Brain microvascular endothelial cell (primary cell): ENCODE measurements around the gene PLCB1.

Source experiments
- DNase-seq: peaks from one replicate; pipeline ENCODE4 v3.0.0-alpha.2; 2020
- H3K27ac ChIP-seq: fragments of 250-450 bp; sonication (Bioruptor Pico); 2 replicates; pipeline ENCODE4 v1.5.1; 2020; ENCODE audit warnings: mild to moderate bottlenecking, moderate library complexity
- H3K27me3 ChIP-seq: fragments of 250-450 bp; sonication (Bioruptor Pico); replicated peaks from 2 replicates; pipeline ENCODE4 v1.5.1; 2020; ENCODE audit warnings: mild to moderate bottlenecking
- H3K36me3 ChIP-seq: fragments of 250-450 bp; sonication (Bioruptor Pico); replicated peaks from 2 replicates; pipeline ENCODE4 v1.5.1; 2020; ENCODE audit warnings: mild to moderate bottlenecking
- H3K4me3 ChIP-seq: 2 replicates; pipeline ENCODE4 v1.5.1; 2011; ENCODE audit warnings: low read depth, mild to moderate bottlenecking, control low read depth, low read length, moderate library complexity
- CTCF ChIP-seq: IDR thresholded peaks from 2 replicates; pipeline ENCODE4 v1.5.1; 2011; ENCODE audit warnings: low read depth, mild to moderate bottlenecking, moderate library complexity, low read length, control low read depth, inconsistent platforms; ENCODE audit errors: missing control alignments
- in situ Hi-C: cut with HindIII; loops from 2 replicates; pipeline ENCODE4 v1.10.0; 2017; ENCODE audit warnings: low sequenced_read_pairs, low pct_ligation_motif_present

PLCB1 gene

GRCh38 chr20:8144282-8145245 lies 12.5 kb downstream of the PLCB1 start:
- in situ Hi-C loops: loop anchor here (25.0 kb wide), 1 partner anchor 568 kb away; no protein-coding TSS in a partner anchor
- Histone ChIP-seq H3K27me3 (no peaks in the 10 kb centered on the region), H3K36me3 (no peaks in the 10 kb centered on the region), H3K27ac (peak overlapping the region; percentile 65), H3K4me3 (no peak overlapping the region)
- no peak for TF ChIP-seq CTCF
- DNase-seq: peak; percentile 92

GRCh38 chr20:8145246-8146168 lies 13.4 kb downstream of the PLCB1 start:
- no peaks in the 10 kb centered on the region for H3K36me3 ChIP-seq
- in situ Hi-C loops: loop anchor here (25.0 kb wide), 1 partner anchor 567 kb away; no protein-coding TSS in a partner anchor
- H3K4me3 ChIP-seq: no peak overlapping the region
- no peak for TF ChIP-seq CTCF
- DNase-seq: no peak
- peak overlapping the region; percentile 65 for H3K27ac ChIP-seq
- no peaks in the 10 kb centered on the region for H3K27me3 ChIP-seq

- Histone ChIP-seq H3K36me3 (no peaks in the 10 kb centered on the region), H3K4me3 (no peak overlapping the region), H3K27ac (peak overlapping the region; percentile 46), H3K27me3 (no peaks in the 10 kb centered on the region)
- in situ Hi-C loops: loop anchor here (25.0 kb wide), 1 partner anchor 565 kb away; no protein-coding TSS in a partner anchor
- DNase-seq: no peak
- no peak for TF ChIP-seq CTCF
Observed at GRCh38 chr20:8147476-8147875, 15.4 kb downstream of the PLCB1 start.

- peak overlapping the region; percentile 51 for H3K27ac ChIP-seq
Observed at GRCh38 chr20:8148501-8148900, 16.4 kb downstream of the PLCB1 start.

GRCh38 chr20:8150591-8150990 lies 18.5 kb downstream of the PLCB1 start:
- no peak for DNase-seq

More at GRCh38 chr20:8148501-8148900, 16.4 kb downstream of the PLCB1 start:
- Histone ChIP-seq H3K27me3 (no peaks in the 10 kb centered on the region), H3K4me3 (no peak overlapping the region), H3K36me3 (no peaks in the 10 kb centered on the region)
- DNase-seq: no peak
- in situ Hi-C loops: loop anchor here (25.0 kb wide), 1 partner anchor 564 kb away; no protein-coding TSS in a partner anchor
- TF ChIP-seq CTCF: no peak

More at GRCh38 chr20:8150591-8150990, 18.5 kb downstream of the PLCB1 start:
- in situ Hi-C loops: no loop called here
- Histone ChIP-seq H3K36me3 (no peaks in the 10 kb centered on the region), H3K27me3 (no peaks in the 10 kb centered on the region), H3K4me3 (no peak overlapping the region), H3K27ac (peak overlapping the region; percentile 18)
- TF ChIP-seq CTCF: no peak
